MM.1S (cell line): ENCODE results near the gene SAFB.

ENCODE experiments used
- DNase-seq: peaks from one replicate; pipeline ENCODE4 v3.0.0-alpha.2; 2015
- H2AFZ ChIP-seq: fragments of 300-600 bp; sonication (generic); 2 replicates; pipeline ENCODE4 v1.6.0; 2016; ENCODE audit warnings: antibody characterized with exemption, low read length
- H3F3A ChIP-seq: fragments of 300-600 bp; sonication (generic); 2 replicates; pipeline ENCODE4 v1.6.1; 2016; ENCODE audit warnings: mild to moderate bottlenecking, antibody characterized with exemption, low read length, moderate library complexity, mixed read lengths; ENCODE audit not compliant: insufficient read depth
- H3K27ac ChIP-seq: fragments of 300-600 bp; sonication (generic); 2 replicates; pipeline ENCODE4 v1.5.1; 2016; ENCODE audit warnings: mild to moderate bottlenecking, low read length
- H3K27me3 ChIP-seq: fragments of 300-600 bp; sonication (generic); replicated peaks from 2 replicates; pipeline ENCODE4 v1.6.0; 2016; ENCODE audit warnings: low read length; ENCODE audit not compliant: insufficient read depth
- H3K36me3 ChIP-seq: fragments of 300-600 bp; sonication (generic); replicated peaks from 2 replicates; pipeline ENCODE4 v1.6.1; 2016; ENCODE audit warnings: mild to moderate bottlenecking, low read length, mixed read lengths; ENCODE audit not compliant: insufficient read depth
- H3K4me1 ChIP-seq: fragments of 300-600 bp; sonication (generic); 2 replicates; pipeline ENCODE4 v1.6.1; 2016; ENCODE audit warnings: low read length, mixed read lengths
- H3K4me2 ChIP-seq: fragments of 300-600 bp; sonication (generic); 2 replicates; pipeline ENCODE4 v1.6.0; 2016; ENCODE audit warnings: low read depth, low read length
- H3K4me3 ChIP-seq: fragments of 300-600 bp; sonication (generic); 2 replicates; pipeline ENCODE4 v1.5.1; 2016; ENCODE audit warnings: low read length, mixed read lengths
- H3K79me2 ChIP-seq: fragments of 300-600 bp; sonication (generic); 2 replicates; pipeline ENCODE4 v1.6.1; 2016; ENCODE audit warnings: mixed run types, low read length, mixed read lengths
- H3K9ac ChIP-seq: fragments of 300-600 bp; sonication (generic); 2 replicates; pipeline ENCODE4 v1.6.1; 2016; ENCODE audit warnings: low read length, mixed read lengths
- H3K9me2 ChIP-seq: fragments of 300-600 bp; sonication (generic); replicated peaks from 2 replicates; pipeline ENCODE4 v1.6.1; 2016; ENCODE audit warnings: mild to moderate bottlenecking, low read length, mixed read lengths; ENCODE audit not compliant: insufficient read depth
- H3K9me3 ChIP-seq: fragments of 300-600 bp; sonication (generic); replicated peaks from 2 replicates; pipeline ENCODE4 v1.6.1; 2016; ENCODE audit warnings: mild to moderate bottlenecking, low read length, mixed read lengths; ENCODE audit not compliant: insufficient read depth
- H4K20me1 ChIP-seq: fragments of 300-600 bp; sonication (generic); 2 replicates; pipeline ENCODE4 v1.6.1; 2016; ENCODE audit warnings: mild to moderate bottlenecking, low read length, moderate library complexity, mixed read lengths; ENCODE audit not compliant: insufficient read depth
- EZH2 ChIP-seq: fragments of 300-600 bp; sonication (generic); optimal IDR thresholded peaks from 2 replicates; pipeline ENCODE3; 2017; ENCODE audit warnings: low read depth, mild to moderate bottlenecking, antibody characterized with exemption, low read length, mixed read lengths
- EZH2phosphoT487 ChIP-seq: fragments of 300-600 bp; sonication (generic); IDR thresholded peaks from 2 replicates; pipeline ENCODE4 v1.6.1; 2018; ENCODE audit warnings: antibody characterized with exemption, low read length
- TF ChIP-seq, protein P1 (sequence below): fragments of 300-600 bp; sonication (generic); IDR thresholded peaks from 2 replicates; pipeline ENCODE4 v1.5.1; 2016; ENCODE audit warnings: antibody characterized with exemption, low read length, mixed read lengths

Gene SAFB

DNA sequence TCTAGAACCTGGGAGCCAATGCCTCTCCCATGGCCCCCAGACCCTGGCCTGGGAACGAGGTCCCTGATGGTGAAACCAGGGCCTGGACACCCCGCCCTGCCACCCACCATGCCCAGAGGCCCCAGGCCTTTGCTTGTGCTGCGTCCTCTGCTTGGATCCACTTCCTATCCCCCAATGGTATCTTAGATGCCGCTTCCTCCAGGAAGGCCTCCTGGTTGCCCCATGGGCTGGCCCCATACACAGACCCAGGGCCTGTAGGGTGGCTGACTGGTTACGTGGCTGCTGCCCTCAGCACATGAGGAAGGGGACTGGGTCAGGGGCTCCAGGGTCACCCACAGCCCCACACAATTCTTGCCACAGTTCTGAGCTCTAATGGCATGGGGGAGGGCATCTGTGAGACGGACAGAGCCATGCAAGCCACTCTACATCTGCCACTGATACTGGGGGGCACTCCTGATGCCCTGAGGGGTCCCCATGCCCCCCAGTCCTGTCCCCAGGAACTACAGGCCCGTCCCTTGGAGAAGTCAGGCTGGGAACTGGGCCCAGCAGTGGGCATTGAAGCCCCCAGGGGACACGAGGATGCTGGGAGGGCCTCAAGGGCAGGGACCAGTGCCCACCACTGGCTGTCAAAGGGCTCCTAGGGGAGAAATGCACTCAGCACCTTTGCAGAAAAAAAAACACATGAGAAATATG is 72.2 kb downstream of the SAFB start:
- H4K20me1 ChIP-seq = peaks cover 67% of the 10 kb centered on the region
- H2AFZ ChIP-seq = no peak overlapping the region
- no peak overlapping the region for H3K9ac ChIP-seq
- H3K4me1 ChIP-seq = peaks cover 11% of the 10 kb centered on the region
- peaks cover 58% of the 10 kb centered on the region for H3F3A ChIP-seq
- TF ChIP-seq EZH2 (no peak), EZH2phosphoT487 (no peak)
- TF ChIP-seq, protein P1, sequence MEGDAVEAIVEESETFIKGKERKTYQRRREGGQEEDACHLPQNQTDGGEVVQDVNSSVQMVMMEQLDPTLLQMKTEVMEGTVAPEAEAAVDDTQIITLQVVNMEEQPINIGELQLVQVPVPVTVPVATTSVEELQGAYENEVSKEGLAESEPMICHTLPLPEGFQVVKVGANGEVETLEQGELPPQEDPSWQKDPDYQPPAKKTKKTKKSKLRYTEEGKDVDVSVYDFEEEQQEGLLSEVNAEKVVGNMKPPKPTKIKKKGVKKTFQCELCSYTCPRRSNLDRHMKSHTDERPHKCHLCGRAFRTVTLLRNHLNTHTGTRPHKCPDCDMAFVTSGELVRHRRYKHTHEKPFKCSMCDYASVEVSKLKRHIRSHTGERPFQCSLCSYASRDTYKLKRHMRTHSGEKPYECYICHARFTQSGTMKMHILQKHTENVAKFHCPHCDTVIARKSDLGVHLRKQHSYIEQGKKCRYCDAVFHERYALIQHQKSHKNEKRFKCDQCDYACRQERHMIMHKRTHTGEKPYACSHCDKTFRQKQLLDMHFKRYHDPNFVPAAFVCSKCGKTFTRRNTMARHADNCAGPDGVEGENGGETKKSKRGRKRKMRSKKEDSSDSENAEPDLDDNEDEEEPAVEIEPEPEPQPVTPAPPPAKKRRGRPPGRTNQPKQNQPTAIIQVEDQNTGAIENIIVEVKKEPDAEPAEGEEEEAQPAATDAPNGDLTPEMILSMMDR = no peak
- no peak overlapping the region for H3K4me2 ChIP-seq
- no peaks in the 10 kb centered on the region for H3K9me2 ChIP-seq
- no peaks in the 10 kb centered on the region for H3K9me3 ChIP-seq
- no peak overlapping the region for H3K4me3 ChIP-seq
- no peaks in the 10 kb centered on the region for H3K27me3 ChIP-seq
- H3K27ac ChIP-seq = no peak overlapping the region
- peaks cover 42% of the 10 kb centered on the region for H3K36me3 ChIP-seq
- DNase-seq = no peak
- peaks cover 87% of the 10 kb centered on the region for H3K79me2 ChIP-seq

DNA sequence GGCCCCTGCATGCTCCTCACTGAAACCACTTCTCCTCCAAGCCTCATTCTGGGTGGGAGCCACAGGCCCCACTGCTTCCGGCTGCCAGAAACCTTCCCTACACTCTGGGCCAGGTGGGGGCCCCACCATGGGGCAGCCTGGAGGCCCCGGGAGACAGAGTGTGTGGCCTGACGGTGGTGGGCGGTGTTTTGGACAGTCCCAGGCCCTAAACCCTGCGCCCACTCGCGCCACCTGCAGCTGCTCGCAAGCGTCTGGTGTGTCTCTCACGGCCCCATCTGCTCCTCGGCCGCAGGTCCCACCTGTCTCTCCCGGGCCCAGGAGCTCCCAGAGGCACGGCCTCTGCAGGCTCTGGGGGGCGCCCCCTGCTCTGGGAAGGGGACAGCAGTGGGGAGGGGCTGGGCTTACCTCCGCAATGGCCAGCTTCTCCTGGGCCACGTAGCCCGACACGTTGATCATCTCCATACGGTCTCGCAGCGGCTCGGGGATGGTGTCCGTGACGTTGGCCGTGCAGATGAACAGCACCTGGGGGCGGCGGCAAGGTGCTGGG is 72.8 kb downstream of the SAFB start:
- peaks cover 52% of the 10 kb centered on the region for H3F3A ChIP-seq
- H3K9ac ChIP-seq = no peak overlapping the region

GRCh38 chr19:5696196-5697021 is 73.5 kb downstream of the SAFB start:
- no peak overlapping the region for H3K4me2 ChIP-seq
- H3K27me3 ChIP-seq = no peaks in the 10 kb centered on the region
- no peak overlapping the region for H3K27ac ChIP-seq
- H3F3A ChIP-seq = peaks cover 46% of the 10 kb centered on the region
- no peak overlapping the region for H3K9ac ChIP-seq
- TF ChIP-seq, protein P1 = no peak
- no peak for TF ChIP-seq EZH2
- TF ChIP-seq EZH2phosphoT487 = no peak
- H3K4me1 ChIP-seq = peaks cover 11% of the 10 kb centered on the region
- H3K9me2 ChIP-seq = no peaks in the 10 kb centered on the region
- peaks cover 81% of the 10 kb centered on the region for H3K79me2 ChIP-seq
- H3K4me3 ChIP-seq = no peak overlapping the region
- H2AFZ ChIP-seq = no peak overlapping the region
- peaks cover 42% of the 10 kb centered on the region for H3K36me3 ChIP-seq
- peaks cover 59% of the 10 kb centered on the region for H4K20me1 ChIP-seq
- H3K9me3 ChIP-seq = no peaks in the 10 kb centered on the region
- DNase-seq = peak; percentile 2

More for the DNA sequence above, 72.8 kb downstream of the SAFB start:
- H3K9me2 ChIP-seq = no peaks in the 10 kb centered on the region
- H3K4me3 ChIP-seq = no peak overlapping the region
- H2AFZ ChIP-seq = no peak overlapping the region
- no peaks in the 10 kb centered on the region for H3K9me3 ChIP-seq
- peaks cover 66% of the 10 kb centered on the region for H4K20me1 ChIP-seq
- no peak overlapping the region for H3K4me2 ChIP-seq
- TF ChIP-seq, protein P1 = no peak
- no peak for TF ChIP-seq EZH2
- no peak for TF ChIP-seq EZH2phosphoT487
- H3K27me3 ChIP-seq = no peaks in the 10 kb centered on the region
- peaks cover 42% of the 10 kb centered on the region for H3K36me3 ChIP-seq
- H3K4me1 ChIP-seq = peaks cover 11% of the 10 kb centered on the region
- H3K79me2 ChIP-seq = peaks cover 86% of the 10 kb centered on the region
- H3K27ac ChIP-seq = no peak overlapping the region
- DNase-seq = peak; percentile 4
